CD4-positive, alpha-beta T cell treated with Interleukin-6 at 100 ng/mL for 8 hours (primary cell): ENCODE results near the gene MTTP.
"Not testable (repeated sequence)": the region's sequence is repeated elsewhere in the genome, so short reads cannot be mapped to it uniquely, and the experiment has no call there.

ENCODE experiments used
- DNase-seq: peaks from one replicate; pipeline ENCODE4 v3.0.0-alpha.2; 2020; ENCODE audit warnings: mixed read lengths, low spot score

Gene MTTP

DNA sequence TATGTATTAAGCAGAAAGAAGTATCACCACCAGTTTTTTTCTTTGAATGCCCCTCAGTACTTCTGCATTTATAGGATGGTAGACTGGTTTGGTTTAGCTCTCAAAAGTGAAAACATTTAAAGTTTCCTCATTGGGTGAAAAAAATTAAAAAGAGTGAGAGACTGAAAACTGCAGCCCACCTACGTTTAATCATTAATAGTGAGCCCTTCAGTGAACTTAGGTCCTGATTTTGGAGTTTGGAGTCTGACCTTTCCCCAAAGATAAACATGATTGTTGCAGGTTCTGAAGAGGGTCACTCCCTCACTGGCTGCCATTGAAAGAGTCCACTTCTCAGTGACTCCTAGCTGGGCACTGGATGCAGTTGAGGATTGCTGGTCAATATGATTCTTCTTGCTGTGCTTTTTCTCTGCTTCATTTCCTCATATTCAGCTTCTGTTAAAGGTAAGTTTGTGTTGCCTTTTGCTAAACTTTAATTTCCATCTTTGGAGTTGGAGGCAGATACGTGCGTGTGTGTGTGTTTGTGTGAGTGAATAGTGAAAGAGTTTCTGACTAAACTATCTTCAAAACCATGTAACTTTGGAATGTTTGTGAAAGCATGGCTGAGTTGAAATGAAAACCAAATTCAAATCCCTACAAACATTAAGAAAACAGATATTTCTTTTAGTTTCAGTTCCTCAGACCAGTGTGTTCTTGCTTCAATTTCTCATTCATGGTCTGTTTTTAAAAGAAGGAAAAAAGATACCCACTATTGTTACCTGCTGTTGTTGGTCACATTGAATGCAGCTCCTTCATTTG lies at the start of gene MTTP:
MTTP (plus strand) TSS at position 295 of the 795 bp plus-strand sequence; CDS start at position 381, 86 bp downstream.
- no peak for DNase-seq

GRCh38 chr4:99529228-99529627 lies 45.4 kb upstream of the MTTP start:
- DNase-seq = no peak

DNA sequence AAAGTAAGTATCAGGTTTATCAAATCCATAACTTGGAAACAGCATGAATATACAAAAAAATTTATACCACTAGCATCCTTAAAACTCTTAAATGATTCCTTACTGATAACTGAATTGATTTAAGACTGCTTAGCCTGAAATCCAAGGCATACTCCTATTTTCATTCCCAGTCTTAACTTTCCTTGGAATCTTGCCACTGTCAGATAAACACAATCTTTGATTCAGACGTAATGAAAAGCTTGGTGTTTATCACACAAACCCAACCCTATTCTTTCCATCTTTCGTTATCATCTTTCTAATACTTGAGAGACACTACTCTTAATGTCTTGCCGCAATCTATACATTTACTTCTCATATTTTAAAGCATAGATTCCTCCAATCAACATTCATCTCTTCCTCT lies 44.7 kb upstream of the MTTP start:
- no peak for DNase-seq

DNA sequence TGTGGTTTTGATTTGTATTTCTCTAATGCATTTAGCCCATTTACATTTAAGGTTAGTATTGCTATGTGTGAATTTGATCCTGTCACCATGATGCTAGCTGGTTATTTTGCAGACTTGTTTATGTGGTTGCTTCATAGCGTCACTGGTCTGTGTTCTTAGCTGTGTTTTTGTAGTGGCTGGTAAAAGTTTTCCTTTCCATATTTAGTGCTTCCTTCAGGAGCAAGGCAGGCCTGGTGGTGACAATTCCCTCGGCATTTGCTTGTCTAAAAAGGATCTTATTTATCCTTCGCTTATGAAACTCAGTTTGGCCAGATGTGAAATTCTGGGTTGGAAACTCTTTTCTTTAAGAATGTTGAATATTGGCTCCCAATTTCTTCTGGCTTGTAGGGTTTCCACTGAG lies 39.9 kb upstream of the MTTP start:
- DNase-seq = not testable (repeated sequence)

DNA sequence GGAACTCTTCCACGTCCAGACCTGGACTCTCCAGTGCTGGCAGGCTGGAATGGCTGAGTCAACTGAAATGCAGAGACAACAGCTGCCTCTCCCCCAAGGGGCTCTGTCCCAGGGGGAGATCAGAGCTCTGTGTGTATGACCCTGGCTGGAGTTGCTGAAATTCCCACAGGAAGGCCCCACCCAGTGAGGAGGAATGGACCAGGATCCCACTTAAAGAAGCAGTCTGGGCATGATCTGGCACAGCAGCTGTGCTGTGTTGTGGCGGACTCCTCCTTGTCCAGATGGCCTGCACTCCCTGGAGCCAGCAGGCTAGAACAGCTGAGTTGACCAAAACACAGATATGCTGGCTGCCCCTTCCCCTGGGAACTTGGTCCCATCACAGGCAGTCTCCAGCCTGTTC lies 38.4 kb upstream of the MTTP start:
- DNase-seq = no peak

GRCh38 chr4:99536848-99537247 lies 37.8 kb upstream of the MTTP start:
- no peak for DNase-seq

GRCh38 chr4:99537674-99538073 lies 37.0 kb upstream of the MTTP start:
- no peak for DNase-seq

- DNase-seq = no peak
Observed at GRCh38 chr4:99540277-99540939, 34.2 kb upstream of the MTTP start.

DNA sequence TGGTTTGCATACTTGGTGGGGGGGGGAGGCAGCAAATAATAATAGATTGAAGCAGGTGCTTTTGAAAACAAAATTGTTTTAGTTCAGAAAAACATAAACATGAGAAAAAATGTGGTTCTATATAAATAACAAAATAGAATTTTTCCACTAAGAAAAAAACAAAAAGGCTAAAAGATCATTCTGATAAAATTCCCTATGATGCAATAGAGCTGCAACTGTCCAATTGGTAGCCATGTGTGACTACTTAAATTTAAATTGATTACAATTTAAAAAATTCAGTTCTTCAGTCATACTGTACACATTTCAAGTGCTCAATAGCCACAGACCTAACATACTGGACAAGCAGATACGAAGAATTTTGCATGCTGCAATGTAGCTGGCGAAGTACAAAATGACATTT lies 21.8 kb upstream of the MTTP start:
- no peak for DNase-seq

DNA sequence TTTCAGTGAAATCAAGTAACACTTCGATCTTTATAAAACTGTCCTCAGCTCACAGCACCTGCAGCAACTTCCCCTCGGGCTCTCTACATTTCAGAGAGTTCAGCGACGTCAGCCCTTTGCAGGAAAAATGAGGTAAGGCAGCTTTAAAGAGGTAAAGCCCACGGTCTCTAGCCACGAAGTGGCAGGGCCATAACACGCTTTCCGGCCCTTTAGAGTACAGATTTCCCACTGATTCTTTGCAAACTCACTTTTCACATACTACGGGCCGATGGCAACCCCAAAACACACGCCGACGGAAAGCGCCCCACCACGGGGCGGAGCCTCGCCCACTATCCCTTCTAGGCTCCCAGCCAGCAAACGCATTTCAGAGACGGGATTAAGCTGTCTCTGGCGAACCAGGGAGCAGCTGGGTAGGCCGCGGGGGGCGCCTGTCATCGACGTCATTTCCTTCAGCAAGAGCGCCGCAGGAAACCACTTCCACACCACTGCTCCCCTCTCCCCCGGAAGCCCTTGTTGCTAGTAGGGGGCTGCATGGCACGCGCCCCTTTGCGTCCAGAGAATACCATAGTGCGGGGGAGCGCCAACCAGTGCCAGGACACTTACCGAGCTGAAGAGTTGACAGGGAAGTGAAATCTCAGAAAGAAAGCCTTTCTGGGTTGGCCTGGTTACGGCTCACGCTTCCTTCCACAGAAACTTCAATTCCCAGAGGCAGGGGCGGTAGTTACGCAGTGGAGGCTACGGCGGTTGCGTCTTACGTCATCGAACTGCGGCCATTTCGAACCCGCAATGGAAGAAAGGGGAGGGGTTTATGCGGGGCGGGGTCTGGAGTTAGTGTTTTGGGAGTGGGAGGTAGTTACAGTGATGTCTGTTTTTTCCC lies 11.1 kb upstream of the MTTP start, which contains the start of gene TRMT10A:
TRMT10A (minus strand) TSS at position 730 of the 877 bp plus-strand sequence. CDS start 4,701 bp downstream, outside the sequence.
- peak; percentile 94 for DNase-seq

DNA sequence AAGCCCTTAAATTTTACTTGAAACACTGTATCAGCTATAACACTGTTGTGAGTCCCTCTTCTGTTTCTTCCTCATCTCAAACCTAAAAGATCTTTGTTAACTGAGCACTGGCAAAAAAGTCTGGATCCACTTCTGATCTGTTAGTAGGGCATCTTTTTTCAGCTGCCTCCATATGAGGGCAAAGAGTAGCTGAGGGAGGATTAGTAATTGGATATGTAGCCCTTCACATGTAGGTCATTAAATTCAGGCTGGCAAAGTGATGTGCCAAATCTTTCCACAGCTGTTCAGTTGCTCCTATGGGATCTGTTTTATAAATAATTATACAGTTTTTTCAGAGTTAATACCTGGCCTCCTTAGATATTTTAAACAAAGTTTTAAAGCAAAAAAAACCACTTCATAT lies 9.7 kb upstream of the MTTP start:
- DNase-seq = no peak

GRCh38 chr4:99571883-99572282 lies 2.7 kb upstream of the MTTP start:
- no peak for DNase-seq

- DNase-seq = no peak
Observed at GRCh38 chr4:99572527-99573240, 1.9 kb upstream of the MTTP start.

- DNase-seq = no peak
Observed at GRCh38 chr4:99573735-99574368, 772 bp upstream of the MTTP start.

DNA sequence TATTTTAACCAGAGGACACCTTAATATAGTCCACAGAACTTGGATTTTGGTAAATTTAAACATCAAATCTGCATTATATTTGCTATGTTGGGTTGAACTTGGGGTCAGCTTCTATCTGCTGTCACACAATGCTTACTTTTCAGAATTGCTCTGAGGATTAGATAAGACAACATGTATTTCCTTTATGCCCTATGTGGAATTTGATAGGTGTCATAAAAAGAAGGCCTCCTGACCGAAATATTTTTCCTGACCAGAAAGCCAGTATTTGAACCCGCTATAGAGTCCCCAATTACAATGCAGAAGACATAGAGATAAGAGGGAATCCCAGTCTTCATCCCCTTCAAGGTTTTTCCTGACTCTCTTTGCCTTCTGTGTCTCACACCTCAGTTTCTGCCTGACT lies 4.1 kb downstream of the MTTP start:
- DNase-seq = no peak

DNA sequence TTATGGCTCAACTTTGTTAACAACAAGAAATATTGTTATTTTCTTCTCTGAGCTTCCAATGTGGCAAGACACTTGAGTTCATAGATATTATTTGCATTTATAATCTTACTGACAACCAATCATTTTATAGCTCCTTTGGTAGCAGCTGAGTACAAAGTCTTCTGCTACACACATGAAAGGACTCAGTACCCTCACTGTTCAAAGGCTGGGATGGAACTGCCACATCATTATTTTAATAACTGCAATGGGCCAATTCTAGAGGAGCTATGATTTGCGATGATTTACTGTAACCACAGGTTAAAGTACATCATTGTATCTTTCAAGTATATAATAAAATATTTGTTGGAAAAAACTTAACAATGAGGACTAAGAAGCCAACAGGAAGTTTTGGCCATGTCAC lies 10.9 kb downstream of the MTTP start:
- no peak for DNase-seq

- DNase-seq = no peak
Observed at GRCh38 chr4:99586322-99586721, 11.7 kb downstream of the MTTP start.

GRCh38 chr4:99586797-99587196 lies 12.2 kb downstream of the MTTP start:
- DNase-seq = no peak

- DNase-seq = no peak
Observed at GRCh38 chr4:99587309-99587708, 12.7 kb downstream of the MTTP start.

DNA sequence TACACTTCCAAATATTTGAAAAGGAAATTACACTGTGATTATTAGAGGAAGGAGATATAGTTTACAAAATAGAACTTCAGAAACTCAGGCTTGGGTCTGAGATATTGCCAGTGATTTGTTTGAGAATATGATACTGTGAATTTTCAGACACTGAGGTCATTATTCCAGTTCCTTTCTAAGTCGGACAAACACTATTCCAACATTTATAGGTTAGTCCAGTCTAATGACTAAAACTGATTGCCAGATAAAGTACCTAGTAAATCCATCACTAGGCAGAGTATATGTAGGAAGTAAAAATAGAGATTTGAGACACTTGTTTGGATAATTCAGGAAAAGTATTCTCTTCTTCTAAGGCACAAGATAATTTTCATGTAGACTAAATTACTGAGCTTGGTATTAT lies 13.2 kb downstream of the MTTP start:
- DNase-seq = no peak

GRCh38 chr4:99591757-99592156 lies 17.1 kb downstream of the MTTP start:
- no peak for DNase-seq
